K562 (cell line): ENCODE results near the gene MRPL41. TPM values are rescaled to one million over a fixed set of nuclear protein-coding genes. Genes with fewer than 3 reads are reported as not detected.

ENCODE experiments used
- ATAC-seq: fragments of 200-7000 bp; cut with Tn5 transposase; 3 replicates; pipeline ENCODE4 v1.9.1; 2020; ENCODE audit warnings: moderate library complexity
- BruUV-seq: library from RNA; stranded (reverse); fragments of 400-500 nt; replicated peaks from 2 replicates; lab custom pipeline; 2021; lab: Mats Ljungman, UMichigan
- CTCF ChIA-PET: fragments of 300-600 bp; formaldehyde crosslinking; extraction: SDS; loops from one replicate; lab custom pipeline; 2021; ENCODE audit warnings: low intra/inter-chr PET ratio; lab: Yijun Ruan, JAX
- POLR2A ChIA-PET: fragments of 300-600, 350-650 bp; sonication (Branson Sonifier 250); formaldehyde crosslinking; extraction: SDS; loops from one replicate; lab custom pipeline; 2021; ENCODE audit warnings: antibody characterized with exemption, inconsistent platforms; lab: Yijun Ruan, JAX
- DNase-seq, 4 experiments: peaks; one replicate each; pipeline versions ENCODE4 v3.0.0 to v3.0.0-alpha.2; 2011 to 2018; ENCODE audit warnings: low spot score in 3 of 4, mixed read lengths in 3 of 4; ENCODE audit errors: extremely low read depth in 1 of 4
- FAIRE-seq: peaks from 2 replicates; lab custom pipeline; 2011; peaks lifted over from hg19 to GRCh38; lab: Jason Lieb, UNC
- H2AFZ ChIP-seq: 2 replicates; pipeline ENCODE4 v1.6.0; 2011; ENCODE audit warnings: low read depth, low read length, control low read depth, inconsistent platforms
- H3K27ac ChIP-seq: fragments of 200-600 bp; 3 replicates; pipeline ENCODE4 v1.8.0; 2011; ENCODE audit warnings: low read depth, mild to moderate bottlenecking, control low read depth, inconsistent platforms, low read length, moderate library complexity, mixed read lengths; ENCODE audit errors: extremely low read depth
- H3K27me3 ChIP-seq, 2 experiments: fragments of 300-600 bp in 1 of 2; 2 replicates in 1 of 2; 3 replicates in 1 of 2; pipeline versions ENCODE4 v1.6.0 to v1.8.0; 2011; ENCODE audit warnings: inconsistent platforms in 2 of 2, low read length in 2 of 2, mild to moderate bottlenecking in 1 of 2, mixed read lengths in 1 of 2, moderate library complexity in 1 of 2; ENCODE audit not compliant: control insufficient read depth in 2 of 2, insufficient read depth in 2 of 2
- H3K36me3 ChIP-seq: fragments of 300-600 bp; 3 replicates; pipeline ENCODE4 v1.8.0; 2011; ENCODE audit warnings: mild to moderate bottlenecking, low read length, inconsistent platforms; ENCODE audit not compliant: control insufficient read depth, insufficient read depth
- H3K4me1 ChIP-seq, 2 experiments: fragments of 200-600 bp in 1 of 2; replicated peaks in 1 of 2; 2 replicates in 1 of 2; 3 replicates in 1 of 2; pipeline versions ENCODE4 v1.5.1 to v1.8.0; 2011; ENCODE audit warnings: inconsistent platforms in 2 of 2, low read length in 2 of 2, mild to moderate bottlenecking in 1 of 2, mixed read lengths in 1 of 2, moderate library complexity in 1 of 2; ENCODE audit not compliant: control insufficient read depth in 2 of 2, insufficient read depth in 2 of 2
- H3K4me2 ChIP-seq: 2 replicates; pipeline ENCODE4 v1.6.1; 2011; ENCODE audit warnings: low read length, control low read depth, inconsistent platforms, mixed read lengths; ENCODE audit not compliant: insufficient read depth
- H3K4me3 ChIP-seq: fragments of 200-600 bp; sonication (generic), shearing (Covaris generic); 2 replicates; pipeline ENCODE4 v1.5.1; 2016; ENCODE audit warnings: control low read depth, inconsistent platforms
- H3K79me2 ChIP-seq: fragments of 200-600 bp; 3 replicates; pipeline ENCODE4 v1.8.0; 2011; ENCODE audit warnings: low read length, inconsistent platforms; ENCODE audit not compliant: control insufficient read depth, insufficient read depth
- H3K9ac ChIP-seq, 2 experiments: 2 replicates each; pipeline versions ENCODE4 v1.6.0 to v1.6.1; 2011; ENCODE audit warnings: low read depth in 2 of 2, low read length in 2 of 2, control low read depth in 1 of 2, inconsistent platforms in 1 of 2, mild to moderate bottlenecking in 1 of 2, mixed read lengths in 1 of 2; ENCODE audit not compliant: insufficient read depth in 1 of 2
- H3K9me1 ChIP-seq: one replicate; pipeline ENCODE4 v1.6.0; 2011; ENCODE audit warnings: inconsistent platforms, mild to moderate bottlenecking, low read length, moderate library complexity; ENCODE audit not compliant: control insufficient read depth, insufficient read depth
- H3K9me3 ChIP-seq: replicated peaks from 2 replicates; pipeline ENCODE4 v1.5.1; 2011; ENCODE audit warnings: low read depth, low read length, inconsistent platforms; ENCODE audit not compliant: control insufficient read depth, insufficient read depth
- H4K20me1 ChIP-seq: replicated peaks from 2 replicates; pipeline ENCODE4 v1.6.1; 2011; ENCODE audit warnings: low read length, inconsistent platforms, mixed read lengths; ENCODE audit not compliant: control insufficient read depth, insufficient read depth
- CHD4 ChIP-seq: fragments of 200-600 bp; sonication (generic); IDR thresholded peaks from 3 replicates; pipeline ENCODE4 v1.6.1; 2012; ENCODE audit warnings: low read depth, mild to moderate bottlenecking, mixed read lengths, low read length, inconsistent platforms; ENCODE audit not compliant: insufficient read depth, insufficient replicate concordance, poor library complexity, severe bottlenecking
- WGBS: fragments of 100-300 bp; shearing (Covaris generic); methylation state at CpG from one replicate; pipeline ENCODE4 v1.1.6; 2016; ENCODE audit warnings: low coverage, mixed read lengths; ENCODE audit not compliant: insufficient coverage; ENCODE audit errors: missing lambda C conversion rate; 5-methylcytosine and 5-hydroxymethylcytosine counted together
- in situ Hi-C: fragments of 300-500 bp; cut with MboI; formaldehyde crosslinking; loops from 4 replicates; pipeline ENCODE4 v1.15.0; 2018; ENCODE audit warnings: inconsistent platforms, mixed read lengths
- intact Hi-C: fragments of 100-400 bp; cut with micrococcal nuclease; formaldehyde crosslinking; loops from 2 replicates; pipeline ENCODE4 v1.14.2; 2022
- polyA plus RNA-seq, 8 experiments: library from polyadenylated mRNA; depleted of rRNA in 4 of 8; stranded (reverse) in 5 of 8; unstranded in 3 of 8; fragments of >200 nt; fragmentation: Nextera tagmentation in 2 of 8; fragmentation: Illumina TruSeq in 1 of 8; extraction: Ambion mirVana in 2 of 8; extraction: Trizol in 1 of 8; gene quantifications; 2 replicates each; pipeline versions ENCODE4 v1.2.1 to v1.2.3, GENCODE V29; 2011 to 2014; ENCODE audit warnings: inconsistent platforms in 1 of 8, missing spikeins in 1 of 8
- total RNA-seq, 7 experiments: library from RNA; depleted of rRNA in 6 of 7; stranded (reverse); fragments of >200 nt in 6 of 7; fragmentation: Illumina TruSeq in 2 of 7; extraction: Trizol in 2 of 7; gene quantifications; 2 replicates each; pipeline versions ENCODE4 v1.2.1 to v1.2.3, GENCODE V29; 2011 to 2021; ENCODE audit warnings: low replicate concordance in 1 of 7
- TF ChIP-seq, protein P1 (sequence below): fragments of 450-650 bp; formaldehyde crosslinking; IDR thresholded peaks from 2 replicates; pipeline ENCODE4 v1.4.0; 2020; ENCODE audit warnings: mild to moderate bottlenecking, moderate library complexity

The MRPL41 gene
- total and polyA plus RNA-seq, 9 of the 15 experiments (the other 6 are each of a cell fraction or from before 2014, with no cell fraction given), result 2.6 to 259 (median 21.6) TPM

DNA sequence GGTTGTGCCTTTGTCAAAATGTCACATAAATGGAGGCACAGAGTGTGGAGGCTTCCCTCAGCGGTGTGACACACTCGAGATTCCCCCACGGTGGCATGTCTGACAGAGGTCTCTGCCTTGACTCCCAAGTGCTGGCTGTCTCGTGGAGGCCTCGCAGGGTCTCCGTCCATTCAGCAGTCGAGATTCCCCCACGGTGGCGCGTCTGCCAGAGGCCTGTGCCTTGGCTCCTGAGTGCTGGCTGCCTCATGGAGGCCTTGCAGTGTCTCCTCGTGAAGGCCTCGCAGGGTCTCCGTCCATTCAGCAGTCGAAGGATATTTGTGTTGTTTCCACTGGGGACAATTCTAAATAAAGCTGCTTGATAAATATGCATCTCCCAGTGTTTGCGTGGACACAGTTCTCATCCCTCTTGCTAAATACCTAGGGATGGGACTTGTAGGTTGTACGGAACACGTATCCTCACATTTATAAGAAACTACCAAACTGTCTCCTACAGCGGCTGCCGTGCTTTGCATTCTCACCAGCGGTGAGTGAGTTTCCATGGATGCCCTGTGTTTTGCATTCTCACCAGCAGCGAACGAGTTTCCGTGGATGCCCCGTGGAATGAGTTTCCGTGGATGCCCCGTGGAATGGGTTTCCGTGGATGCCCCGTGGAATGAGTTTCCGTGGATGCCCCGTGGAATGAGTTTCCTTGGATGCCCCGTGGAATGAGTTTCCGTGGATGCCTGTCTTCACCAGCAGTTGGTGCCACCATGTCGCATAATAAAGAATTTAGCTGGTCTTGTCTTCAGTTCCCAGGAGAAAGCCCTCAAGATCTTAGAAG, 27.3 kb upstream of the MRPL41 start:
- ChIA-PET CTCF (no interaction called here), POLR2A (interaction anchor here (0.6 kb wide), 1 partner anchor 124 kb away, joined by 4 read pairs; no protein-coding TSS in a partner anchor)
- no peak overlapping the region for H3K27ac ChIP-seq
- no peaks in the 10 kb centered on the region for H3K79me2 ChIP-seq
- in situ Hi-C loops, result no loop called here
- DNase-seq, result no peak
- peaks cover 0 to 25% of the 10 kb centered on the region in 2 experiments; a peak in 3 of 5 replicates for H3K4me1 ChIP-seq
- no peaks in the 10 kb centered on the region for H3K27me3 ChIP-seq
- intact Hi-C loops, result no loop called here
- no TSS peak for BruUV-seq
- TF ChIP-seq CHD4, result no peak
- TF ChIP-seq, protein P1, sequence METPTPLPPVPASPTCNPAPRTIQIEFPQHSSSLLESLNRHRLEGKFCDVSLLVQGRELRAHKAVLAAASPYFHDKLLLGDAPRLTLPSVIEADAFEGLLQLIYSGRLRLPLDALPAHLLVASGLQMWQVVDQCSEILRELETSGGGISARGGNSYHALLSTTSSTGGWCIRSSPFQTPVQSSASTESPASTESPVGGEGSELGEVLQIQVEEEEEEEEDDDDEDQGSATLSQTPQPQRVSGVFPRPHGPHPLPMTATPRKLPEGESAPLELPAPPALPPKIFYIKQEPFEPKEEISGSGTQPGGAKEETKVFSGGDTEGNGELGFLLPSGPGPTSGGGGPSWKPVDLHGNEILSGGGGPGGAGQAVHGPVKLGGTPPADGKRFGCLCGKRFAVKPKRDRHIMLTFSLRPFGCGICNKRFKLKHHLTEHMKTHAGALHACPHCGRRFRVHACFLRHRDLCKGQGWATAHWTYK (CRISPR knock-in tag), result peak; percentile 98
- TF ChIP-seq, all 486 proteins: peak for 1
- Histone ChIP-seq H3K9me1 (no peaks in the 10 kb centered on the region), H3K9ac (no peak overlapping the region), H3K4me3 (no peak overlapping the region), H3K36me3 (no peaks in the 10 kb centered on the region), H2AFZ (no peak overlapping the region), H3K9me3 (no peaks in the 10 kb centered on the region), H4K20me1 (no peaks in the 10 kb centered on the region), H3K4me2 (no peak overlapping the region)
- FAIRE-seq (no peak), ATAC-seq (no peak)
- WGBS, result 65% methylated on average over 33 of the region's 33 CpGs
